Tibial artery (tissue), 4 donors: ENCODE results near the gene JHY.

Source experiments
- DNase-seq, 2 donors: peaks; one replicate each; pipeline ENCODE4 v3.0.0-alpha.2; 2019
- H3K27ac ChIP-seq, 2 donors: fragments of 200-600 bp; sonication (generic) in 1 of 2; 1 replicate in 1 of 2; 2 replicates in 1 of 2; pipeline ENCODE4 v1.5.1; 2018 to 2019; ENCODE audit warnings: mild to moderate bottlenecking in 1 of 2
- H3K27me3 ChIP-seq, 2 donors: fragments of 200-600 bp; sonication (generic) in 1 of 2; one replicate each; pipeline versions ENCODE4 v1.5.1 to v1.6.0; 2016 to 2019
- H3K36me3 ChIP-seq, 3 donors: fragments of 200-600 bp; sonication (generic) in 2 of 3; one replicate each; pipeline ENCODE4 v1.5.1; 2016 to 2019; ENCODE audit warnings: mild to moderate bottlenecking in 2 of 3
- H3K4me1 ChIP-seq, 4 donors: fragments of 200-600 bp; sonication (generic) in 2 of 4; 1 replicate in 3 of 4; 2 replicates in 1 of 4; pipeline ENCODE4 v1.5.1; 2016 to 2019
- H3K4me3 ChIP-seq, 2 donors: fragments of 200-600 bp; sonication (generic) in 1 of 2; 1 replicate in 1 of 2; 2 replicates in 1 of 2; pipeline ENCODE4 v1.5.1; 2018 to 2019; ENCODE audit warnings: mild to moderate bottlenecking in 2 of 2
- H3K9me3 ChIP-seq, 3 donors: fragments of 200-600 bp; sonication (generic) in 1 of 3; one replicate each; pipeline ENCODE4 v1.5.1; 2016 to 2019
- intact Hi-C: fragments of 100-400 bp; cut with DNase I; formaldehyde crosslinking; loops from one replicate; pipeline ENCODE4 v1.15.0; 2023; ENCODE audit warnings: low total_unique reads
- TF ChIP-seq, protein P1 (sequence below), 2 experiments: fragments of 200-600 bp in 1 of 2; fragments of 450-650 bp in 1 of 2; IDR thresholded peaks; one replicate each; pipeline ENCODE4 v1.5.1; 2017 to 2019; ENCODE audit warnings: antibody characterized with exemption in 2 of 2, mild to moderate bottlenecking in 1 of 2, moderate library complexity in 1 of 2

The JHY gene

DNA sequence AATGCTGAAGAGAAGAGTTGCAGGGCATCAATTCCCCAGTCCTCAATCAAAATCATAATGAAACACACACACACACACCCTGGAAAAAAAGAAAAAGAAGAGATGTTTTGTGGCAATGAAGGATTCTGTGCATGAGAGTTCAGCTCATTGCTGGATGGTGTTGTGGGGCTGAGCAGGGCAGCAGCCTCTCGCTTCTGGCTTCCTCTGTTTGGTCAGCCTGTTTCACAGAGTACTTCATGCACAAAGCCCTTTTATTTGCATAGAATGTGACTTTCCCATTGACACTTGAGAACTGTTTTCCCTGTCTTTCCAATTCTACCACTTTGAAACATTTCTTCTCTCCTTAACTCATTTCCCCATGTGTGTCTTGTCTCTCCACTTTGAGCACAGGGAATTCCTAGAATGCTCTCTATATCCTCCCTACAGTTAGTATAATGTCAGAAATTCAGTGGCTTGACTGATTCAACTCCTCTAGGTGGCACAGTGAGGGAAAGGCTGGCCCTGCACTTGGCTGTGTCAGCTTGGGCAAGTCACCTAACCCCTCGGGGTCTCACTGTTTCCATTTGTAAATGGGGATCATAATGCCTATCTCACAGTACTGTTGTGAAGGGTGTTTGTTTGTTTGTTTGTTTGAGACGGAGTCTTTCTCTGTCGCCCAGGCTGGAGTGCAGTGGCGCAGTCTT is 124.4 kb downstream of the JHY start:
- H3K27ac ChIP-seq = no peak overlapping the region
- no peak for DNase-seq
- H3K36me3 ChIP-seq = no peaks in the 10 kb centered on the region
- no peaks in the 10 kb centered on the region for H3K9me3 ChIP-seq
- TF ChIP-seq, protein P1, sequence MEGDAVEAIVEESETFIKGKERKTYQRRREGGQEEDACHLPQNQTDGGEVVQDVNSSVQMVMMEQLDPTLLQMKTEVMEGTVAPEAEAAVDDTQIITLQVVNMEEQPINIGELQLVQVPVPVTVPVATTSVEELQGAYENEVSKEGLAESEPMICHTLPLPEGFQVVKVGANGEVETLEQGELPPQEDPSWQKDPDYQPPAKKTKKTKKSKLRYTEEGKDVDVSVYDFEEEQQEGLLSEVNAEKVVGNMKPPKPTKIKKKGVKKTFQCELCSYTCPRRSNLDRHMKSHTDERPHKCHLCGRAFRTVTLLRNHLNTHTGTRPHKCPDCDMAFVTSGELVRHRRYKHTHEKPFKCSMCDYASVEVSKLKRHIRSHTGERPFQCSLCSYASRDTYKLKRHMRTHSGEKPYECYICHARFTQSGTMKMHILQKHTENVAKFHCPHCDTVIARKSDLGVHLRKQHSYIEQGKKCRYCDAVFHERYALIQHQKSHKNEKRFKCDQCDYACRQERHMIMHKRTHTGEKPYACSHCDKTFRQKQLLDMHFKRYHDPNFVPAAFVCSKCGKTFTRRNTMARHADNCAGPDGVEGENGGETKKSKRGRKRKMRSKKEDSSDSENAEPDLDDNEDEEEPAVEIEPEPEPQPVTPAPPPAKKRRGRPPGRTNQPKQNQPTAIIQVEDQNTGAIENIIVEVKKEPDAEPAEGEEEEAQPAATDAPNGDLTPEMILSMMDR (IDR thresholded peaks at IDR 0.05) = no peak
- no peaks in the 10 kb centered on the region for H3K4me1 ChIP-seq
- intact Hi-C loops = no loop called here
- peaks cover 0 to 8% of the 10 kb centered on the region in 2 donors for H3K27me3 ChIP-seq
- H3K4me3 ChIP-seq = no peak overlapping the region
